Endothelial cell of umbilical vein (primary cell): Measurements from ENCODE around the gene HNRNPLL. TPM values are rescaled to one million over a fixed set of nuclear protein-coding genes. Genes with fewer than 3 reads are reported as not detected.

Source experiments
- BruUV-seq: library from RNA; stranded (reverse); fragments of 400-500 nt; replicated peaks from 2 replicates; lab custom pipeline; 2021; lab: Mats Ljungman, UMichigan
- CTCF ChIA-PET: fragments of 300-600, 350-600 bp; sonication (Branson Sonifier 250); formaldehyde crosslinking; loops from one replicate; lab custom pipeline; 2021; ENCODE audit warnings: antibody characterized with exemption, inconsistent platforms; lab: Charles Lee
- POLR2A ChIA-PET: fragments of 300-600, 350-600 bp; sonication (Branson Sonifier 250); formaldehyde crosslinking; loops from one replicate; lab custom pipeline; 2021; ENCODE audit warnings: antibody characterized with exemption, inconsistent platforms; lab: Charles Lee
- DNase-seq: peaks from one replicate; pipeline ENCODE4 v3.0.0-alpha.2; 2011; ENCODE audit warnings: low read depth, low spot score
- FAIRE-seq: peaks from 2 replicates; lab custom pipeline; 2011; peaks lifted over from hg19 to GRCh38; lab: Jason Lieb, UNC
- H2AFZ ChIP-seq: 2 replicates; pipeline ENCODE4 v1.6.0; 2012; ENCODE audit warnings: low read depth, low read length, control low read depth, inconsistent platforms
- H3K27ac ChIP-seq: 2 replicates; pipeline ENCODE4 v1.5.1; 2011; ENCODE audit warnings: low read depth, mild to moderate bottlenecking, control low read depth, low read length, moderate library complexity; ENCODE audit not compliant: insufficient read depth
- H3K27me3 ChIP-seq, 2 experiments: 2 replicates each; pipeline versions ENCODE4 v1.6.0 to v1.6.1; 2011; ENCODE audit warnings: low read length in 2 of 2, mixed read lengths in 1 of 2; ENCODE audit not compliant: control insufficient read depth in 2 of 2, insufficient read depth in 2 of 2
- H3K36me3 ChIP-seq, 2 experiments: 2 replicates in 1 of 2; 3 replicates in 1 of 2; pipeline ENCODE4 v1.5.1; 2011; ENCODE audit warnings: low read length in 2 of 2, mild to moderate bottlenecking in 1 of 2, moderate library complexity in 1 of 2; ENCODE audit not compliant: control insufficient read depth in 2 of 2, insufficient read depth in 2 of 2; ENCODE audit errors: extremely low read depth in 1 of 2
- H3K4me1 ChIP-seq: 3 replicates; pipeline ENCODE4 v1.5.1; 2011; ENCODE audit warnings: mild to moderate bottlenecking, low read length; ENCODE audit not compliant: control insufficient read depth, insufficient read depth; ENCODE audit errors: extremely low read depth
- H3K4me2 ChIP-seq: 2 replicates; pipeline ENCODE4 v1.6.1; 2011; ENCODE audit warnings: low read length, control low read depth, mixed read lengths; ENCODE audit not compliant: insufficient read depth
- H3K4me3 ChIP-seq, 3 experiments: fragments of 200-600 bp in 1 of 3; sonication (generic), shearing (Covaris generic) in 1 of 3; replicated peaks in 1 of 3; 2 replicates each; pipeline ENCODE4 v1.5.1; 2011 to 2016; ENCODE audit warnings: control low read depth in 3 of 3, low read length in 3 of 3, mild to moderate bottlenecking in 2 of 3, inconsistent platforms in 1 of 3, low read depth in 1 of 3, moderate library complexity in 1 of 3; ENCODE audit not compliant: insufficient read depth in 1 of 3
- H3K79me2 ChIP-seq: 2 replicates; pipeline ENCODE4 v1.6.0; 2012; ENCODE audit warnings: low read length, inconsistent platforms; ENCODE audit not compliant: control insufficient read depth, insufficient read depth
- H3K9ac ChIP-seq: replicated peaks from 2 replicates; pipeline ENCODE3; 2011; ENCODE audit warnings: low read length, control low read depth; ENCODE audit not compliant: insufficient read depth; ENCODE audit errors: extremely low read depth
- H3K9me1 ChIP-seq: replicated peaks from 3 replicates; pipeline ENCODE4 v1.6.0; 2011; ENCODE audit warnings: mild to moderate bottlenecking, low read length; ENCODE audit not compliant: control insufficient read depth, insufficient read depth; ENCODE audit errors: extremely low read depth
- H3K9me3 ChIP-seq: replicated peaks from 2 replicates; pipeline ENCODE4 v1.5.1; 2012; ENCODE audit warnings: low read length, inconsistent platforms; ENCODE audit not compliant: control insufficient read depth, insufficient read depth
- H4K20me1 ChIP-seq: replicated peaks from 2 replicates; pipeline ENCODE3; 2011; ENCODE audit warnings: mild to moderate bottlenecking, low read length; ENCODE audit not compliant: control insufficient read depth, insufficient read depth; ENCODE audit errors: extremely low read depth
- EZH2 ChIP-seq: IDR thresholded peaks from 2 replicates; pipeline ENCODE4 v1.6.1; 2012; ENCODE audit warnings: borderline replicate concordance, low read depth, mild to moderate bottlenecking, moderate library complexity, low read length, inconsistent platforms; ENCODE audit not compliant: severe bottlenecking
- FOS ChIP-seq: IDR thresholded peaks from 2 replicates; pipeline ENCODE4 v1.6.1; 2011; ENCODE audit warnings: mild to moderate bottlenecking, low read length, moderate library complexity, borderline replicate concordance; ENCODE audit not compliant: insufficient read depth
- GATA2 ChIP-seq: IDR thresholded peaks from 2 replicates; pipeline ENCODE4 v1.7.0; 2011; ENCODE audit warnings: low read depth, mild to moderate bottlenecking, moderate library complexity, mixed read lengths, low read length; ENCODE audit not compliant: insufficient read length, insufficient read depth
- JUN ChIP-seq: IDR thresholded peaks from 2 replicates; pipeline ENCODE4 v1.6.1; 2011; ENCODE audit warnings: borderline replicate concordance, low read depth; ENCODE audit not compliant: insufficient read length, insufficient read depth
- MYC ChIP-seq: IDR thresholded peaks from one replicate; pipeline ENCODE4 v1.6.1; 2011; ENCODE audit warnings: mild to moderate bottlenecking, low read depth, low read length
- POLR2A ChIP-seq: IDR thresholded peaks from 2 replicates; pipeline ENCODE4 v1.6.1; 2012; ENCODE audit warnings: low read depth, mild to moderate bottlenecking, control low read depth, low read length
- POLR2AphosphoS5 ChIP-seq: IDR thresholded peaks from 2 replicates; pipeline ENCODE4 v1.6.1; 2012; ENCODE audit warnings: low read depth, mild to moderate bottlenecking, control low read depth, low read length, moderate library complexity; ENCODE audit not compliant: insufficient read depth
- dilution Hi-C: fragments of 300-500 bp; cut with MboI; formaldehyde crosslinking; loops from one replicate; pipeline ENCODE4 v1.15.0; 2019; ENCODE audit warnings: low sequenced_read_pairs; ENCODE audit not compliant: extremely low pct_ligation_motif_present
- intact Hi-C: fragments of 100-400 bp; cut with micrococcal nuclease; formaldehyde crosslinking; loops from one replicate; pipeline ENCODE4 v1.10.0; 2022
- polyA plus RNA-seq, 4 experiments: library from polyadenylated mRNA; depleted of rRNA in 3 of 4; stranded (reverse) in 3 of 4; unstranded in 1 of 4; fragments of >200 nt; gene quantifications; 2 replicates each; pipeline versions ENCODE4 v1.2.1 to v1.2.3, GENCODE V29; 2011 to 2012; ENCODE audit warnings: missing spikeins in 1 of 4
- total RNA-seq: library from RNA; stranded (reverse); gene quantifications from 2 replicates; pipeline ENCODE4 v1.2.3, GENCODE V29; 2021
- TF ChIP-seq, protein P1 (sequence below): IDR thresholded peaks from 2 replicates; pipeline ENCODE4 v1.6.1; 2011; ENCODE audit not compliant: insufficient read depth, insufficient read length
- TF ChIP-seq, protein P2 (sequence below), 2 donors: IDR thresholded peaks; 1 replicate in 1 of 2; 2 replicates in 1 of 2; pipeline ENCODE4 v1.5.1; 2011; ENCODE audit warnings: low read length in 2 of 2, mild to moderate bottlenecking in 2 of 2, moderate library complexity in 2 of 2, control low read depth in 1 of 2, inconsistent platforms in 1 of 2, low read depth in 1 of 2; ENCODE audit not compliant: insufficient read depth in 1 of 2; ENCODE audit errors: extremely low read depth in 1 of 2

HNRNPLL gene
- total and polyA plus RNA-seq, 2 donors (not counting 3 experiments of a cell fraction or from before 2014, with no cell fraction given): 19.8 to 56.2 TPM

DNA sequence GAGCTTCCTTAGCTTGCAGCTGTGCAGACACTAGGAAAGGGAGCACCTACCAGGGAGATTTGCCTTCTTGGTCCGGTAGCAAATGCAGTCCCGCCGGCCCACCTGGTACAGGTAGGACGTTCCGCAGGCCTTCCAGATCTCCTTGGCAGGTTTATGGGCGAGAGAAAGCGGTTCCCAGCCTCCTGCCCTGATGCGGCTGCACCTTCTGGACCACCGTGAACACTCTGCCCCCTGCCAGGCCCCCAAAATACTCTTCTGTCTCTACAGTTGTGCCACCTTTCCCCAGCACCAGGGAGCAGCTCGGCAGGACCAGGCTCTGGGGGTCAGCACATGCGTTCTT is 67.4 kb downstream of the HNRNPLL start:
- Histone ChIP-seq H3K4me2 (peak overlapping the region; percentile 92), H4K20me1 (no peaks in the 10 kb centered on the region), H3K9ac (no peak overlapping the region), H3K9me3 (no peaks in the 10 kb centered on the region), H3K27me3 (no peaks in the 10 kb centered on the region), H3K36me3 (no peaks in the 10 kb centered on the region), H3K4me1 (no peaks in the 10 kb centered on the region), H3K27ac (no peak overlapping the region), H2AFZ (peak overlapping the region; percentile 63), H3K79me2 (no peaks in the 10 kb centered on the region), H3K9me1 (no peaks in the 10 kb centered on the region), H3K4me3 (no peak overlapping the region)
- DNase-seq (no peak), FAIRE-seq (no peak)
- ChIA-PET CTCF (interaction anchor here (0.8 to 3.6 kb wide), 16 partner anchors 9 to 219 kb away, joined by 3 to 23 read pairs (median 7); partner anchors contain the start of gene HNRNPLL), POLR2A (no interaction called here)
- dilution Hi-C loops: no loop called here
- intact Hi-C loops: loop anchor here (1.0 to 10.0 kb wide), 2 partner anchors 161 to 300 kb away; partner anchors contain the start of gene ATL2
- no TSS peak for BruUV-seq
- no peak for TF ChIP-seq EZH2
- TF ChIP-seq GATA2: no peak
- no peak for TF ChIP-seq POLR2A
- no peak for TF ChIP-seq JUN
- TF ChIP-seq MYC: no peak
- TF ChIP-seq, protein P1, sequence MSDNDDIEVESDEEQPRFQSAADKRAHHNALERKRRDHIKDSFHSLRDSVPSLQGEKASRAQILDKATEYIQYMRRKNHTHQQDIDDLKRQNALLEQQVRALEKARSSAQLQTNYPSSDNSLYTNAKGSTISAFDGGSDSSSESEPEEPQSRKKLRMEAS: no peak
- TF ChIP-seq, protein P2, sequence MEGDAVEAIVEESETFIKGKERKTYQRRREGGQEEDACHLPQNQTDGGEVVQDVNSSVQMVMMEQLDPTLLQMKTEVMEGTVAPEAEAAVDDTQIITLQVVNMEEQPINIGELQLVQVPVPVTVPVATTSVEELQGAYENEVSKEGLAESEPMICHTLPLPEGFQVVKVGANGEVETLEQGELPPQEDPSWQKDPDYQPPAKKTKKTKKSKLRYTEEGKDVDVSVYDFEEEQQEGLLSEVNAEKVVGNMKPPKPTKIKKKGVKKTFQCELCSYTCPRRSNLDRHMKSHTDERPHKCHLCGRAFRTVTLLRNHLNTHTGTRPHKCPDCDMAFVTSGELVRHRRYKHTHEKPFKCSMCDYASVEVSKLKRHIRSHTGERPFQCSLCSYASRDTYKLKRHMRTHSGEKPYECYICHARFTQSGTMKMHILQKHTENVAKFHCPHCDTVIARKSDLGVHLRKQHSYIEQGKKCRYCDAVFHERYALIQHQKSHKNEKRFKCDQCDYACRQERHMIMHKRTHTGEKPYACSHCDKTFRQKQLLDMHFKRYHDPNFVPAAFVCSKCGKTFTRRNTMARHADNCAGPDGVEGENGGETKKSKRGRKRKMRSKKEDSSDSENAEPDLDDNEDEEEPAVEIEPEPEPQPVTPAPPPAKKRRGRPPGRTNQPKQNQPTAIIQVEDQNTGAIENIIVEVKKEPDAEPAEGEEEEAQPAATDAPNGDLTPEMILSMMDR (IDR thresholded peaks at IDR 0.05; ENCODE audit: extremely low read depth in 1 of 2, insufficient read depth in 1 of 2, low read depth in 1 of 2, low read length in 2 of 2): no peak
- TF ChIP-seq POLR2AphosphoS5: no peak
- no peak for TF ChIP-seq FOS
